HEK293 (cell line): Measurements from ENCODE around the gene UBALD2.

Source experiments
- CTCF ChIA-PET: fragments of 350-600 bp; formaldehyde crosslinking; extraction: SDS; loops from one replicate; lab custom pipeline; 2021; ENCODE audit warnings: antibody characterized with exemption; lab: Yijun Ruan, JAX
- POLR2A ChIA-PET: fragments of 300-600 bp; formaldehyde crosslinking; extraction: SDS; loops from one replicate; lab custom pipeline; 2020; ENCODE audit warnings: antibody characterized with exemption, inconsistent platforms; lab: Yijun Ruan, JAX
- H3K27ac ChIP-seq: fragments of 200-500 bp; sonication (Bioruptor generic); 2 replicates; pipeline ENCODE4 v1.5.1; 2014; ENCODE audit warnings: low read depth, low read length, control low read depth, inconsistent platforms; ENCODE audit errors: extremely low read depth
- H3K36me3 ChIP-seq, 2 experiments: fragments of 200-500 bp in 1 of 2; sonication (Bioruptor generic) in 1 of 2; 1 replicate in 1 of 2; 2 replicates in 1 of 2; pipeline ENCODE4 v1.5.1; 2014 to 2017; ENCODE audit warnings: inconsistent platforms in 2 of 2, low read length in 2 of 2; ENCODE audit not compliant: control insufficient read depth in 2 of 2, insufficient read depth in 1 of 2
- H3K4me1 ChIP-seq: fragments of 200-500 bp; sonication (Bioruptor generic); 2 replicates; pipeline ENCODE4 v1.5.1; 2014; ENCODE audit warnings: mild to moderate bottlenecking, low read length, inconsistent platforms; ENCODE audit not compliant: control insufficient read depth, insufficient read depth
- H3K4me3 ChIP-seq: 2 replicates; pipeline ENCODE4 v1.5.1; 2011; ENCODE audit warnings: low read depth, mild to moderate bottlenecking, control low read depth, low read length, moderate library complexity
- H3K9me3 ChIP-seq: fragments of 200-500 bp; sonication (Bioruptor generic); 2 replicates; pipeline ENCODE4 v1.5.1; 2014; ENCODE audit warnings: low read depth, low read length, inconsistent platforms; ENCODE audit not compliant: control insufficient read depth, insufficient read depth
- GFI1B ChIP-seq: fragments of 450-650 bp; formaldehyde crosslinking; IDR thresholded peaks from 2 replicates; pipeline ENCODE4 v1.5.1; 2016; ENCODE audit warnings: missing biosample characterization, missing genetic modification characterization
- KLF16 ChIP-seq: fragments of 450-650 bp; formaldehyde crosslinking; IDR thresholded peaks from 2 replicates; pipeline ENCODE4 v1.5.1; 2017; ENCODE audit warnings: missing biosample characterization, missing genetic modification characterization
- KLF17 ChIP-seq: fragments of 450-650 bp; formaldehyde crosslinking; IDR thresholded peaks from 2 replicates; pipeline ENCODE4 v1.5.1; 2016; ENCODE audit warnings: missing biosample characterization, missing genetic modification characterization
- ZBTB17 ChIP-seq: fragments of 450-650 bp; formaldehyde crosslinking; IDR thresholded peaks from 2 replicates; pipeline ENCODE4 v1.5.1; 2016; ENCODE audit warnings: missing biosample characterization, missing genetic modification characterization
- ZFP37 ChIP-seq: fragments of 450-650 bp; formaldehyde crosslinking; IDR thresholded peaks from 2 replicates; pipeline ENCODE4 v1.5.1; 2016; ENCODE audit warnings: missing biosample characterization, missing genetic modification characterization
- ZNF48 ChIP-seq: fragments of 450-650 bp; formaldehyde crosslinking; IDR thresholded peaks from 2 replicates; pipeline ENCODE4 v1.5.1; 2016; ENCODE audit warnings: missing biosample characterization, missing genetic modification characterization
- ZNF518A ChIP-seq: fragments of 450-650 bp; formaldehyde crosslinking; conservative IDR thresholded peaks from 2 replicates; pipeline ENCODE4 v1.5.1; 2016; ENCODE audit warnings: low read depth, missing biosample characterization, missing genetic modification characterization
- ZNF530 ChIP-seq: fragments of 450-650 bp; formaldehyde crosslinking; IDR thresholded peaks from 2 replicates; pipeline ENCODE4 v1.5.1; 2016; ENCODE audit warnings: low read depth, missing biosample characterization, missing genetic modification characterization
- ZNF626 ChIP-seq: fragments of 450-650 bp; sonication (Bioruptor Pico); formaldehyde crosslinking; IDR thresholded peaks from 2 replicates; pipeline ENCODE4 v1.5.1; 2018; ENCODE audit warnings: missing biosample characterization, missing genetic modification characterization, inconsistent platforms
- ZNF692 ChIP-seq: fragments of 450-650 bp; formaldehyde crosslinking; IDR thresholded peaks from 2 replicates; pipeline ENCODE4 v1.5.1; 2016; ENCODE audit warnings: missing biosample characterization, missing genetic modification characterization
- ZNF747 ChIP-seq: fragments of 450-650 bp; formaldehyde crosslinking; IDR thresholded peaks from 2 replicates; pipeline ENCODE4 v1.5.1; 2016; ENCODE audit warnings: missing biosample characterization, missing genetic modification characterization

Gene UBALD2

GRCh38 chr17:76248013-76248782 is 16.9 kb upstream of the UBALD2 start:
- H3K27ac ChIP-seq, result no peak overlapping the region
- no peaks in the 10 kb centered on the region for H3K36me3 ChIP-seq
- peak; percentile 82; the same call in 1 of the 2 replicates for TF ChIP-seq ZNF530 (tag by site-specific recombination)
- TF ChIP-seq ZNF48, result no peak
- peak; percentile 44; the same call in 1 of the 2 replicates for TF ChIP-seq KLF16 (tag by site-specific recombination)
- TF ChIP-seq ZBTB17 (tag by site-specific recombination), result peak; percentile 30; the same call in 1 of the 2 replicates
- no peak for TF ChIP-seq ZNF626 (tag by site-specific recombination)
- no peak for TF ChIP-seq ZNF518A (tag by site-specific recombination)
- no peak for TF ChIP-seq KLF17
- no peak for TF ChIP-seq ZFP37 (tag by site-specific recombination)
- TF ChIP-seq, all 188 proteins: peak for 3
- ChIA-PET POLR2A (interaction anchor here (0.6 to 0.7 kb wide), 2 partner anchors 16 to 18 kb away, joined by 3 read pairs; no protein-coding TSS in a partner anchor), CTCF (interaction anchor here (0.7 to 1.4 kb wide), 3 partner anchors 12 to 235 kb away, joined by 3 to 4 read pairs (median 3); no protein-coding TSS in a partner anchor)
- 0 out of 2 replicates have a peak, but pooled peaks cover 4% of the 10 kb centered on the region for H3K4me1 ChIP-seq
- H3K4me3 ChIP-seq, result no peak overlapping the region
- H3K9me3 ChIP-seq, result no peaks in the 10 kb centered on the region

- Histone ChIP-seq H3K9me3 (no peaks in the 10 kb centered on the region), H3K27ac (no peak overlapping the region), H3K36me3 (no peaks in the 10 kb centered on the region), H3K4me1 (0 out of 2 replicates have a peak, but pooled peaks cover 4% of the 10 kb centered on the region), H3K4me3 (no peak overlapping the region)
- ChIA-PET CTCF (interaction anchor here (1.1 to 1.7 kb wide), 2 partner anchors 123 to 250 kb away, joined by 4 to 5 read pairs; partner anchors contain the start of gene CDK3), POLR2A (interaction anchor here (0.8 kb wide), 1 partner anchor 15 kb away, joined by 3 read pairs; no protein-coding TSS in a partner anchor)
- no peak for TF ChIP-seq ZNF518A (tag by site-specific recombination)
- no peak for TF ChIP-seq ZNF747 (tag by site-specific recombination)
- TF ChIP-seq ZNF692 (tag by site-specific recombination), result no peak
- no peak for TF ChIP-seq GFI1B (tag by site-specific recombination)
Observed at GRCh38 chr17:76250141-76250540, 15.0 kb upstream of the UBALD2 start.
